Stimulated activated CD8-positive, alpha-beta memory T cell treated with anti-CD3 and anti-CD28 coated beads, Interleukin-4, amount 100 ng/mL, for 48 hours (primary cell): Measurements from ENCODE around the gene ANKRD62.
"Not testable (repeated sequence)": the region's sequence is repeated elsewhere in the genome, so short reads cannot be mapped to it uniquely, and the experiment has no call there.

ENCODE experiments used
- DNase-seq: peaks from one replicate; pipeline ENCODE4 v3.0.0-alpha.2; 2020

The ANKRD62 gene

GRCh38 chr18:12101266-12101665 lies 7.6 kb downstream of the ANKRD62 start:
- no peak for DNase-seq

GRCh38 chr18:12102136-12102842 lies 8.6 kb downstream of the ANKRD62 start:
- no peak for DNase-seq

GRCh38 chr18:12106471-12106870 lies 12.8 kb downstream of the ANKRD62 start:
- DNase-seq: no peak

GRCh38 chr18:12109836-12110235 lies 16.2 kb downstream of the ANKRD62 start:
- DNase-seq: no peak

- no peak for DNase-seq
Observed at GRCh38 chr18:12113999-12114646, 20.5 kb downstream of the ANKRD62 start.

GRCh38 chr18:12119358-12119757 lies 25.7 kb downstream of the ANKRD62 start:
- DNase-seq: no peak

- no peak for DNase-seq
Observed at GRCh38 chr18:12121175-12122042, 27.8 kb downstream of the ANKRD62 start.

GRCh38 chr18:12122043-12122389 lies 28.4 kb downstream of the ANKRD62 start:
- DNase-seq: not testable (repeated sequence)

GRCh38 chr18:12127647-12128046 lies 34.0 kb downstream of the ANKRD62 start:
- not testable (repeated sequence) for DNase-seq

- DNase-seq: not testable (repeated sequence)
Observed at GRCh38 chr18:12138831-12139230, 45.2 kb downstream of the ANKRD62 start.

GRCh38 chr18:12140866-12141265 lies 47.2 kb downstream of the ANKRD62 start:
- not testable (repeated sequence) for DNase-seq

GRCh38 chr18:12141778-12142177 lies 48.1 kb downstream of the ANKRD62 start:
- not testable (repeated sequence) for DNase-seq

- DNase-seq: not testable (repeated sequence)
Observed at GRCh38 chr18:12149431-12149830, 55.8 kb downstream of the ANKRD62 start.

GRCh38 chr18:12154361-12154760 lies 60.7 kb downstream of the ANKRD62 start:
- no peak for DNase-seq

GRCh38 chr18:12155996-12156395 lies 62.4 kb downstream of the ANKRD62 start:
- DNase-seq: no peak

GRCh38 chr18:12159446-12159845 lies 65.8 kb downstream of the ANKRD62 start:
- DNase-seq: no peak

GRCh38 chr18:12162786-12163185 lies 69.1 kb downstream of the ANKRD62 start:
- no peak for DNase-seq

- DNase-seq: no peak
Observed at GRCh38 chr18:12165038-12165768, 71.6 kb downstream of the ANKRD62 start.
